SW480 (cell line): ENCODE data around the gene GAS6.

ENCODE experiments used
- DNase-seq: peaks from one replicate; pipeline ENCODE4 v3.0.0-alpha.2; 2016; ENCODE audit warnings: low spot score

GAS6 gene

GRCh38 chr13:113887700-113888201, 23.9 kb upstream of the GAS6 start:
- no peak for DNase-seq

GRCh38 chr13:113886561-113887112, 22.8 kb upstream of the GAS6 start:
- DNase-seq, result no peak

- no peak for DNase-seq
These were observed 20.9 kb upstream of the GAS6 start for GRCh38 chr13:113884821-113885220.

- DNase-seq, result no peak
These were observed 20.3 kb upstream of the GAS6 start for GRCh38 chr13:113883921-113884804.

GRCh38 chr13:113883314-113883811, 19.5 kb upstream of the GAS6 start:
- no peak for DNase-seq

- DNase-seq, result no peak
These were observed 18.8 kb upstream of the GAS6 start for GRCh38 chr13:113882716-113883115.

GRCh38 chr13:113882267-113882630, 18.4 kb upstream of the GAS6 start:
- DNase-seq, result no peak

GRCh38 chr13:113881614-113882266, 17.9 kb upstream of the GAS6 start:
- no peak for DNase-seq

GRCh38 chr13:113880651-113881611, 17.1 kb upstream of the GAS6 start:
- no peak for DNase-seq

- no peak for DNase-seq
These were observed 15.9 kb upstream of the GAS6 start for GRCh38 chr13:113879494-113880360.

- no peak for DNase-seq
These were observed 15.1 kb upstream of the GAS6 start for GRCh38 chr13:113879017-113879416.

GRCh38 chr13:113877149-113877990, 13.5 kb upstream of the GAS6 start:
- no peak for DNase-seq

GRCh38 chr13:113876346-113877148, 12.7 kb upstream of the GAS6 start:
- no peak for DNase-seq

GRCh38 chr13:113875837-113876281, 12.0 kb upstream of the GAS6 start:
- no peak for DNase-seq

GRCh38 chr13:113875429-113875815, 11.5 kb upstream of the GAS6 start:
- no peak for DNase-seq

GRCh38 chr13:113874579-113875428, 10.9 kb upstream of the GAS6 start:
- DNase-seq, result no peak

- DNase-seq, result no peak
These were observed 10.3 kb upstream of the GAS6 start for GRCh38 chr13:113874177-113874576.

GRCh38 chr13:113869263-113869662, 5.4 kb upstream of the GAS6 start:
- no peak for DNase-seq
